Measurements from ENCODE around the gene NFKBIB.
A peak's percentile ranks its signal among the peaks of the same experiment; 100 is the strongest.

The NFKBIB gene

GRCh38 chr19:38898788-38899446, 852 bp upstream of the NFKBIB start:
- Histone ChIP-seq H3K4me3 (ENCODE audit: low read depth in 1 of 2, low read length in 2 of 2) (peak overlapping the region; percentile 34 to 61; a peak in 3 of 4 replicates), H3K9ac (ENCODE audit: low read depth, low read length) (peak overlapping the region; percentile 62), H3K79me2 (ENCODE audit: insufficient read depth, low read length) (peaks cover 51% of the 10 kb centered on the region), H3K27me3 (ENCODE audit: insufficient read depth, low read length, poor library complexity) (no peaks in the 10 kb centered on the region), H3K9me3 (ENCODE audit: insufficient read depth, low read length, severe bottlenecking) (peaks cover 3% of the 10 kb centered on the region), H3K4me1 (ENCODE audit: insufficient read depth, low read length) (peaks cover 34% of the 10 kb centered on the region), H3K36me3 (ENCODE audit: insufficient read depth, low read length) (peaks cover 3% of the 10 kb centered on the region; the same call in 1 of the 2 replicates), H2AFZ (ENCODE audit: low read depth, low read length) (peak overlapping the region; percentile 81), H3K27ac (ENCODE audit: low read length) (peak overlapping the region; percentile 53), H4K20me1 (ENCODE audit: insufficient read depth, low read length) (peaks cover 6% of the 10 kb centered on the region), H3K4me2 (ENCODE audit: insufficient read depth, low read length) (peak overlapping the region; percentile 97)
- no peak for ATAC-seq (ENCODE audit: insufficient read depth, low read depth)
- TF ChIP-seq EZH2 (IDR thresholded peaks at IDR 0.05; ENCODE audit: borderline replicate concordance, low read depth, low read length, severe bottlenecking) = no peak
- no peak for TF ChIP-seq CTCF (IDR thresholded peaks at IDR 0.05; ENCODE audit: borderline replicate concordance, extremely low read depth, low read length, poor library complexity, severe bottlenecking)
- no peak for DNase-seq

DNA sequence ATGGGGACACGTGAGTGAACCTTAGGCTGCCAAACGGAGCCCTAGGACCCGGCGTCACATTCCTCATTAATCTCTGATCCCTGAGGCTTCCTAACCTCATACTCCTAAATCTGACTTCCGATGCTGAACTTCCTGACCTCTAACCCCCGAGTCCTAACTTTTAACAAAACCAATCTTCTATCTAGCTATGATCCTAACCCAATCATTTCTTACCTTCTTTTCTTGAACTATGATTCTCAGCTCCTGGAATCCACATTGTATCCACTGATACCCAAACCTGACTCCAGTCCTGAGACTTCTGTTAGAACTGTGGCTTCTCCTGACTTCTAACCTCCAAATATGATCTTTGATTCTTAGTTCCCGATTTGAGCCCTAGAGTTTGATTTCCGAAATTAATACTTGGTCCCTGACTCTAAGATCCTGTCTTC, 447 bp downstream of the NFKBIB start:
- DNase-seq (no peak), ATAC-seq (ENCODE audit: insufficient read depth, low read depth) (no peak)
- Histone ChIP-seq H3K9ac (ENCODE audit: low read depth, low read length) (peak overlapping the region; percentile 63), H3K27me3 (ENCODE audit: insufficient read depth, low read length, poor library complexity) (no peaks in the 10 kb centered on the region), H3K36me3 (ENCODE audit: insufficient read depth, low read length) (peaks cover 14% of the 10 kb centered on the region), H3K27ac (ENCODE audit: low read length) (peak overlapping the region; percentile 75), H4K20me1 (ENCODE audit: insufficient read depth, low read length) (peaks cover 6% of the 10 kb centered on the region), H3K79me2 (ENCODE audit: insufficient read depth, low read length) (peaks cover 51% of the 10 kb centered on the region), H3K4me2 (ENCODE audit: insufficient read depth, low read length) (peak overlapping the region; percentile 93), H3K4me1 (ENCODE audit: insufficient read depth, low read length) (peaks cover 34% of the 10 kb centered on the region), H2AFZ (ENCODE audit: low read depth, low read length) (peak overlapping the region; percentile 86), H3K9me3 (ENCODE audit: insufficient read depth, low read length, severe bottlenecking) (peaks cover 3% of the 10 kb centered on the region), H3K4me3 (ENCODE audit: low read depth in 1 of 2, low read length in 2 of 2) (peak overlapping the region; percentile 61 to 76)
- TF ChIP-seq CTCF (IDR thresholded peaks at IDR 0.05; ENCODE audit: borderline replicate concordance, extremely low read depth, low read length, poor library complexity, severe bottlenecking) (no peak), EZH2 (IDR thresholded peaks at IDR 0.05; ENCODE audit: borderline replicate concordance, low read depth, low read length, severe bottlenecking) (no peak)

- ATAC-seq (ENCODE audit: insufficient read depth, low read depth) (no peak), DNase-seq (no peak)
- H3K27me3 ChIP-seq (ENCODE audit: insufficient read depth, low read length, poor library complexity) = no peaks in the 10 kb centered on the region
- peak overlapping the region; percentile 93 for H3K4me2 ChIP-seq (ENCODE audit: insufficient read depth, low read length)
- H2AFZ ChIP-seq (ENCODE audit: low read depth, low read length) = peak overlapping the region; percentile 45
- H3K9ac ChIP-seq (ENCODE audit: low read depth, low read length) = peak overlapping the region; percentile 63
- H4K20me1 ChIP-seq (ENCODE audit: insufficient read depth, low read length) = peaks cover 6% of the 10 kb centered on the region
- TF ChIP-seq CTCF (IDR thresholded peaks at IDR 0.05; ENCODE audit: borderline replicate concordance, extremely low read depth, low read length, poor library complexity, severe bottlenecking) = no peak
- TF ChIP-seq EZH2 (IDR thresholded peaks at IDR 0.05; ENCODE audit: borderline replicate concordance, low read depth, low read length, severe bottlenecking) = no peak
- peaks cover 20% of the 10 kb centered on the region for H3K36me3 ChIP-seq (ENCODE audit: insufficient read depth, low read length)
- peaks cover 3% of the 10 kb centered on the region for H3K9me3 ChIP-seq (ENCODE audit: insufficient read depth, low read length, severe bottlenecking)
- H3K4me1 ChIP-seq (ENCODE audit: insufficient read depth, low read length) = peaks cover 34% of the 10 kb centered on the region
- peaks cover 51% of the 10 kb centered on the region for H3K79me2 ChIP-seq (ENCODE audit: insufficient read depth, low read length)
- peak overlapping the region; percentile 75 for H3K27ac ChIP-seq (ENCODE audit: low read length)
- peak overlapping the region; percentile 61 to 76 for H3K4me3 ChIP-seq (ENCODE audit: low read depth in 1 of 2, low read length in 2 of 2)
Measured at GRCh38 chr19:38900743-38901190, 998 bp downstream of the NFKBIB start.
